NCI-H2171 treated with DMSO at 0.1 percent for 48 hours (cell line): ENCODE data around the gene NR3C1.
A peak's percentile ranks its signal among the peaks of the same experiment; 100 is the strongest.

Experiments used
- DNase-seq: peaks from one replicate; lab custom pipeline; 2025; lab: John Stamatoyannopoulos, UW

The NR3C1 gene

GRCh38 chr5:143403593-143404415, at the start of gene NR3C1:
Gene NR3C1 (minus strand): TSS chr5:143403686. CDS start chr5:143400839, 2,847 bp downstream.
- peak; percentile 60 for DNase-seq

DNA sequence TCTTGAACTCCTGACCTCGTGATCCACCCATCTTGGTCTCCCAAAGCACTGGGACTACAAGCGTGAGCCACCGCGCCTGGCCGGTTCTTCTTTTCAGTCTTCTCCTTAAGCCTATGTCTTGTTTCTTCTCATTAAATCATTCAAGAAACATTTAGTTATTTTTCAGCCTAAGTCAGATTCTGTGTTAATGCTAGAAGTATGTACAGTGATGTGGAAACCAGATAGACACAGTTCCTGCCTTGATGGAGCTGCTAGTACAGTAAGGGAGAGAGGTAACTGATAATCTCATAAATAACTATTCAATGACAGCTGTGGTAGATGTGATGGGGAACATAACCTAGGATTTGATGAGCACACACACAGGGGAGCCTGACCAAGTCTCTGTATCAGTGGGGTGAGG, 46.3 kb upstream of the NR3C1 start:
- no peak for DNase-seq

GRCh38 chr5:143448518-143448917, 45.0 kb upstream of the NR3C1 start:
- no peak for DNase-seq

- DNase-seq = no peak
Measured at GRCh38 chr5:143447983-143448382, 44.5 kb upstream of the NR3C1 start.

- DNase-seq = no peak
Measured at GRCh38 chr5:143446535-143447226, 43.2 kb upstream of the NR3C1 start.

GRCh38 chr5:143445776-143446175, 42.3 kb upstream of the NR3C1 start:
- no peak for DNase-seq

- DNase-seq = no peak
Measured at GRCh38 chr5:143443330-143443729, 39.8 kb upstream of the NR3C1 start.

- no peak for DNase-seq
Measured at GRCh38 chr5:143442385-143442784, 38.9 kb upstream of the NR3C1 start.

DNA sequence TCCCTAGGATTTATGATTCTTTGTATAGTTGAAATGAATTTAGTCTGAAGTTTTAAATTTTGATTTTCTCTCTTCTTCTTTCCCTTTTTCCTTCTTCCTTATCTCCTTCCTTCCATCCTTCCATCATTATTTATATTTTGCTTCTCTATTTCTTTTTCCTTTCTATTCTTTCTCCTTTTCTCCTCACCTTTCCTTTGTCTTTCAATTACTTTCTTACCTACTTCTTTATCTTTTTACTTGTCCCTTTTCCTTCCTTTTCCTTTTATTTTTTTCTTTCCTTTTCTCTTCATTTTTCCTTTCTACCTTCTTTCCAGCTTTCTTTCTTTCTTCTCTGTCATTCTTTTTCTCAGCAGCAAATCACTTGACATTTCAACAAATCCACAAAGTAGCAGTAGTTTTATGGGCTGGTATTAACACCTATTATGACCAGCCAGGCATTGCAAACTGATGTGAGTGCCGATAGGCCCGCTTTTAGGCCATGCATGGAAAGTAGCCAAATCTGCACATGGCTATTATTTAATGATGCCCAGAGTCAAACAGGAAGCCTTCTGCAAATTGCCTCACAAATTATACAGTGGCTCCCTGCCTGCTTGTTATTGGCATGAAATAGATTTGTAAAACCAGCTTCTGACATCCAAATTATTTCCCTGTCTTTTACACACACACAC, 37.1 kb upstream of the NR3C1 start:
- no peak for DNase-seq

GRCh38 chr5:143437666-143438273, 34.3 kb upstream of the NR3C1 start:
- DNase-seq = no peak

- DNase-seq = no peak
Measured at GRCh38 chr5:143436871-143437270, 33.4 kb upstream of the NR3C1 start.

GRCh38 chr5:143435210-143435657, 31.7 kb upstream of the NR3C1 start:
- DNase-seq = no peak

- no peak for DNase-seq
Measured at GRCh38 chr5:143434261-143435209, 31.0 kb upstream of the NR3C1 start.

GRCh38 chr5:143433670-143434069, 30.2 kb upstream of the NR3C1 start:
- no peak for DNase-seq

GRCh38 chr5:143432658-143433239, 29.3 kb upstream of the NR3C1 start:
- DNase-seq = no peak

GRCh38 chr5:143431789-143432188, 28.3 kb upstream of the NR3C1 start:
- DNase-seq = no peak

GRCh38 chr5:143428738-143429420, 25.4 kb upstream of the NR3C1 start:
- no peak for DNase-seq

- DNase-seq = no peak
Measured at GRCh38 chr5:143428155-143428554, 24.7 kb upstream of the NR3C1 start.

GRCh38 chr5:143427122-143427735, 23.7 kb upstream of the NR3C1 start:
- no peak for DNase-seq
